NB4 (cell line): ENCODE measurements around the gene WDFY4.

ENCODE experiments used
- CTCF ChIP-seq: IDR thresholded peaks from one replicate; pipeline ENCODE4 v1.5.1; 2012; ENCODE audit warnings: low read depth, low read length
- MYC ChIP-seq: IDR thresholded peaks from 2 replicates; pipeline ENCODE4 v1.6.1; 2011; ENCODE audit warnings: low read depth, low read length
- POLR2A ChIP-seq: IDR thresholded peaks from 2 replicates; pipeline ENCODE4 v1.6.1; 2011; ENCODE audit warnings: mild to moderate bottlenecking; ENCODE audit not compliant: insufficient read length; ENCODE audit errors: extremely low read depth
- TF ChIP-seq, protein P1 (sequence below): IDR thresholded peaks from 2 replicates; pipeline ENCODE4 v1.6.1; 2011; ENCODE audit warnings: low read depth, low read length

DNA sequence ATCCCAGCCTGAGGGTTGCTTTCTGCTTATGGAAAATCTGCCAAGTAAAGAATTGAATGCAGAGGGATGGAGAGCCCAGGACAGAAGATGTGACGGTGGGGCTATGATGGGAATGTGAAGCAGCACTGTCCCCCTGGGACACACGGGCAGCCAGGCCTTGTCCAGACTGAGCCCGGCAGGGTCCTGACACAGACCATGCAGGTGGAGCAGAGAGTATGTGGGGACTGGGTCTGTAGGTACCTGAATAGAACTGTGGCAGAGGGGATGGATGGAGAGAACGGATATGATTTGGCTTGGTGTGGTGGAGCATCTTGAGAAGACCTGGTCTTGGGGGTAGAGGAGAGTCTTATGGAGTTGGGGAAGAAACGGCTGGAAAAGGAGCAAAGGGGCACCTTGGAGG, 255.7 kb downstream of the WDFY4 start:
- TF ChIP-seq CTCF, result no peak
- no peak for TF ChIP-seq POLR2A
- no peak for TF ChIP-seq MYC
- TF ChIP-seq, protein P1, sequence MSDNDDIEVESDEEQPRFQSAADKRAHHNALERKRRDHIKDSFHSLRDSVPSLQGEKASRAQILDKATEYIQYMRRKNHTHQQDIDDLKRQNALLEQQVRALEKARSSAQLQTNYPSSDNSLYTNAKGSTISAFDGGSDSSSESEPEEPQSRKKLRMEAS, result no peak
